Thyroid gland (tissue), 4 donors: ENCODE data around the gene BTBD7.

Source experiments
- POLR2A ChIP-seq, 2 donors: fragments of 450-650 bp; IDR thresholded peaks; one replicate each; pipeline ENCODE4 v1.6.1; 2017; ENCODE audit warnings: antibody characterized with exemption in 2 of 2, mild to moderate bottlenecking in 2 of 2, moderate library complexity in 1 of 2
- TF ChIP-seq, protein P1 (sequence below), 6 experiments: fragments of 200-600 bp in 3 of 6; fragments of 450-650 bp in 3 of 6; sonication (generic) in 3 of 6; IDR thresholded peaks; one replicate each; pipeline ENCODE4 v1.5.1; 2016 to 2019; ENCODE audit warnings: antibody characterized with exemption in 6 of 6, mild to moderate bottlenecking in 2 of 6, inconsistent platforms in 1 of 6, moderate library complexity in 1 of 6

DNA sequence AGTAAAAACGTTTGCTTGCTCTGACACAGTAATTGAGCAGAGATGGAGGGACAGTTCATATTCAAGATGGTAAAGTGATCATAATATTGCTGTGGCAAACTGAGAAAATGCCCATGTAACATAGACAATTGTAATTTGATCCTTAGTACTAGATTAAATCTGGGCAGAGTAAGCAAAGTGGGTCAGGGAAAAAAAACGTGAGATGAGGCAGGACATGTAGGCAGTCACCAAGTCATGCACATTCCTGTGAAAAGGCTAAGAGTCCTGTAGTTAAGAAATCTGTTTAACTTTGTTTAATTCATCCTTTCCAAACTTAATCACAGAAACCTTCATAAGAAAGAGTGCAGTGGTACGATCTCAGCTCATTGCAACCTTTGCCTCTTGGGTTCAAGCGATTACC is 16.1 kb downstream of the BTBD7 start:
- no peak for TF ChIP-seq POLR2A (IDR thresholded peaks at IDR 0.05)
- TF ChIP-seq, protein P1, sequence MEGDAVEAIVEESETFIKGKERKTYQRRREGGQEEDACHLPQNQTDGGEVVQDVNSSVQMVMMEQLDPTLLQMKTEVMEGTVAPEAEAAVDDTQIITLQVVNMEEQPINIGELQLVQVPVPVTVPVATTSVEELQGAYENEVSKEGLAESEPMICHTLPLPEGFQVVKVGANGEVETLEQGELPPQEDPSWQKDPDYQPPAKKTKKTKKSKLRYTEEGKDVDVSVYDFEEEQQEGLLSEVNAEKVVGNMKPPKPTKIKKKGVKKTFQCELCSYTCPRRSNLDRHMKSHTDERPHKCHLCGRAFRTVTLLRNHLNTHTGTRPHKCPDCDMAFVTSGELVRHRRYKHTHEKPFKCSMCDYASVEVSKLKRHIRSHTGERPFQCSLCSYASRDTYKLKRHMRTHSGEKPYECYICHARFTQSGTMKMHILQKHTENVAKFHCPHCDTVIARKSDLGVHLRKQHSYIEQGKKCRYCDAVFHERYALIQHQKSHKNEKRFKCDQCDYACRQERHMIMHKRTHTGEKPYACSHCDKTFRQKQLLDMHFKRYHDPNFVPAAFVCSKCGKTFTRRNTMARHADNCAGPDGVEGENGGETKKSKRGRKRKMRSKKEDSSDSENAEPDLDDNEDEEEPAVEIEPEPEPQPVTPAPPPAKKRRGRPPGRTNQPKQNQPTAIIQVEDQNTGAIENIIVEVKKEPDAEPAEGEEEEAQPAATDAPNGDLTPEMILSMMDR (IDR thresholded peaks at IDR 0.05): no peak
